Left lung (tissue), 10 donors: ENCODE measurements around the gene GNPDA2. TPM values are rescaled to one million over a fixed set of nuclear protein-coding genes. Genes with fewer than 3 reads are reported as not detected.
A peak's percentile ranks its signal among the peaks of the same experiment; 100 is the strongest.
"Not testable (repeated sequence)": the region's sequence is repeated elsewhere in the genome, so short reads cannot be mapped to it uniquely, and the experiment has no call there.

Source experiments
- ATAC-seq: fragments of 200-7000 bp; cut with Tn5 transposase; one replicate; pipeline ENCODE4 v1.9.1; 2020; ENCODE audit warnings: moderate library complexity
- DNase-seq, 4 donors: peaks; one replicate each; pipeline ENCODE4 v3.0.0-alpha.2; 2013 to 2020
- H3K27ac ChIP-seq, 2 donors: fragments of 200-600 bp; sonication (generic) in 1 of 2; one replicate each; pipeline versions ENCODE4 v1.5.0 to v1.8.0; 2020 to 2021
- H3K27me3 ChIP-seq, 2 donors: fragments of 200-600 bp; sonication (generic) in 1 of 2; one replicate each; pipeline versions ENCODE4 v1.5.0 to v1.8.0; 2020 to 2021
- H3K36me3 ChIP-seq, 2 donors: fragments of 200-600 bp; sonication (generic) in 1 of 2; one replicate each; pipeline versions ENCODE4 v1.5.0 to v1.8.0; 2020 to 2021
- H3K4me1 ChIP-seq, 2 donors: fragments of 200-600 bp; one replicate each; pipeline ENCODE4 v1.8.0; 2021
- H3K4me3 ChIP-seq, 2 donors: fragments of 200-600 bp; sonication (generic) in 1 of 2; one replicate each; pipeline versions ENCODE4 v1.5.0 to v1.8.0; 2020 to 2021; ENCODE audit warnings: mild to moderate bottlenecking in 1 of 2
- H3K9me3 ChIP-seq, 2 donors: fragments of 200-600 bp; sonication (generic) in 1 of 2; one replicate each; pipeline versions ENCODE4 v1.5.0 to v1.8.0; 2020 to 2021
- intact Hi-C, 2 donors: fragments of 100-400 bp; cut with DNase I; formaldehyde crosslinking; loops; one replicate each; pipeline versions ENCODE4 v1.11.2 to v1.14.2; 2022
- polyA plus RNA-seq, 6 donors: library from polyadenylated mRNA; unstranded; fragments of 120-200 nt; gene quantifications; one replicate each; pipeline ENCODE4 v1.2.1, GENCODE V29; 2013; ENCODE audit not compliant: insufficient read length in 6 of 6
- total RNA-seq, 2 donors: library from RNA; stranded (reverse); fragmentation: NEBNext Ultra II Directional; extraction: Animal tissue kit (Norgen Biotek cat#: 25700); gene quantifications; one replicate each; pipeline ENCODE4 v1.2.1, GENCODE V29; 2021
- TF ChIP-seq, protein P1 (sequence below), 2 donors: fragments of 200-600 bp; sonication (generic) in 1 of 2; IDR thresholded peaks; one replicate each; pipeline versions ENCODE4 v1.5.0 to v1.8.0; 2021; ENCODE audit warnings: antibody characterized with exemption in 2 of 2
- donor health status: DM: no; HTN: yes; CAD: no.
- donor health status: DM: no; HTN: no; CAD: no.

The GNPDA2 gene
- total and polyA plus RNA-seq, 8 donors = 12.1 to 34.9 (median 28.7) TPM

- H3K27me3 ChIP-seq = no peaks in the 10 kb centered on the region
- peak; percentile 16 for ATAC-seq
- intact Hi-C loops = no loop called here
- no peak for DNase-seq
- no peaks in the 10 kb centered on the region for H3K9me3 ChIP-seq
- no peaks in the 10 kb centered on the region for H3K4me1 ChIP-seq
- H3K36me3 ChIP-seq = no peaks in the 10 kb centered on the region
- no peak overlapping the region for H3K4me3 ChIP-seq
- TF ChIP-seq, protein P1, sequence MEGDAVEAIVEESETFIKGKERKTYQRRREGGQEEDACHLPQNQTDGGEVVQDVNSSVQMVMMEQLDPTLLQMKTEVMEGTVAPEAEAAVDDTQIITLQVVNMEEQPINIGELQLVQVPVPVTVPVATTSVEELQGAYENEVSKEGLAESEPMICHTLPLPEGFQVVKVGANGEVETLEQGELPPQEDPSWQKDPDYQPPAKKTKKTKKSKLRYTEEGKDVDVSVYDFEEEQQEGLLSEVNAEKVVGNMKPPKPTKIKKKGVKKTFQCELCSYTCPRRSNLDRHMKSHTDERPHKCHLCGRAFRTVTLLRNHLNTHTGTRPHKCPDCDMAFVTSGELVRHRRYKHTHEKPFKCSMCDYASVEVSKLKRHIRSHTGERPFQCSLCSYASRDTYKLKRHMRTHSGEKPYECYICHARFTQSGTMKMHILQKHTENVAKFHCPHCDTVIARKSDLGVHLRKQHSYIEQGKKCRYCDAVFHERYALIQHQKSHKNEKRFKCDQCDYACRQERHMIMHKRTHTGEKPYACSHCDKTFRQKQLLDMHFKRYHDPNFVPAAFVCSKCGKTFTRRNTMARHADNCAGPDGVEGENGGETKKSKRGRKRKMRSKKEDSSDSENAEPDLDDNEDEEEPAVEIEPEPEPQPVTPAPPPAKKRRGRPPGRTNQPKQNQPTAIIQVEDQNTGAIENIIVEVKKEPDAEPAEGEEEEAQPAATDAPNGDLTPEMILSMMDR (IDR thresholded peaks at IDR 0.05) = no peak
- no peak overlapping the region for H3K27ac ChIP-seq
Measured at GRCh38 chr4:44738615-44739014, 12.3 kb upstream of the GNPDA2 start.

GRCh38 chr4:44736900-44737299 lies 10.5 kb upstream of the GNPDA2 start:
- intact Hi-C loops = no loop called here
- Histone ChIP-seq H3K4me1 (no peaks in the 10 kb centered on the region), H3K4me3 (no peak overlapping the region), H3K36me3 (no peaks in the 10 kb centered on the region), H3K9me3 (no peaks in the 10 kb centered on the region), H3K27ac (no peak overlapping the region), H3K27me3 (no peaks in the 10 kb centered on the region)
- ATAC-seq = no peak
- TF ChIP-seq, protein P1 (IDR thresholded peaks at IDR 0.05) = no peak
- no peak for DNase-seq

GRCh38 chr4:44728694-44729093 lies 2.3 kb upstream of the GNPDA2 start:
- H3K36me3 ChIP-seq, intact Hi-C loops, H3K9me3 ChIP-seq, ATAC-seq, H3K27ac ChIP-seq, DNase-seq, H3K27me3 ChIP-seq, H3K4me3 ChIP-seq: not testable (repeated sequence)
- H3K4me1 ChIP-seq = peaks cover 0 to 19% of the 10 kb centered on the region in 2 donors

DNA sequence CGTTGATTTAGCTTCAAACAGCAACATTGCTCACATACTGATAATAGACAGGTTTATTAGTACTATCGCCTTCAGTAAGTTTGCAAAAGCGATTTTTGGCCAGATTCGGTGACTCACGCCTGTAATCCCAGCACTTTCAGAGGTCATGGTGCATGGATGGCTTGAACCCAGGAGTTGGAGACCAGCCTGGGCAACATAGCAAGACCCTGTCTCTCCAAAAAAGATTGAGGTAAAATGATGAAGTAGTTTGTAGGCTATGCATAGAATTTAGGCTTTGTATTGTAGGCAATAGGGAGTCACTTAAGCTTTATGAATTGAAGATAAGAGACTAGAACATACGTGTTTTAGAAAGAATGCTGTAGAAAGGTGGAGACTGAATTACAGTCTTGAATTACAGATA lies 1.1 kb upstream of the GNPDA2 start:
- H3K27me3 ChIP-seq = no peaks in the 10 kb centered on the region
- DNase-seq (no peak), ATAC-seq (no peak)
- peaks cover 0 to 19% of the 10 kb centered on the region in 2 donors for H3K4me1 ChIP-seq
- H3K36me3 ChIP-seq = no peaks in the 10 kb centered on the region
- H3K9me3 ChIP-seq = no peaks in the 10 kb centered on the region
- intact Hi-C loops = no loop called here
- no peak overlapping the region for H3K4me3 ChIP-seq
- no peak overlapping the region for H3K27ac ChIP-seq
- TF ChIP-seq, protein P1 (IDR thresholded peaks at IDR 0.05) = no peak

DNA sequence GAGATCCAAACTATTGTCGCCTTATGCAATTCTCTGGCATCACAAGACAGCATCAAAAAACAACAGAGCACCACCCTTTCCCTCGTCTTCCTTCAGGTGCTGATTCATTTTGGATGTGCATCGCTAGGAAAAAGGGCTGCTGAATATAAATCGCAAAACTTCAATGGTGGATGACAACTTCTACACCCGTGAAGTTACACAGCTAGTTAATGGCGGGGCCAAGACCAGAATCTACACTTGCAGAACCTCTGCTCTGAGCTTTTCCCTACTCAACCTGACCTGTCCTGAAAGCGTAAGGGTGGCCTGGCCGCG lies 674 bp downstream of the GNPDA2 start:
- Histone ChIP-seq H3K4me3 (peak overlapping the region; percentile 71 to 74), H3K27me3 (no peaks in the 10 kb centered on the region), H3K27ac (peak overlapping the region; percentile 71 to 79), H3K36me3 (no peaks in the 10 kb centered on the region), H3K9me3 (no peaks in the 10 kb centered on the region), H3K4me1 (peaks cover 0 to 19% of the 10 kb centered on the region in 2 donors)
- TF ChIP-seq, protein P1 (IDR thresholded peaks at IDR 0.05) = no peak
- ATAC-seq (no peak), DNase-seq (no peak)
- intact Hi-C loops = no loop called here

DNA sequence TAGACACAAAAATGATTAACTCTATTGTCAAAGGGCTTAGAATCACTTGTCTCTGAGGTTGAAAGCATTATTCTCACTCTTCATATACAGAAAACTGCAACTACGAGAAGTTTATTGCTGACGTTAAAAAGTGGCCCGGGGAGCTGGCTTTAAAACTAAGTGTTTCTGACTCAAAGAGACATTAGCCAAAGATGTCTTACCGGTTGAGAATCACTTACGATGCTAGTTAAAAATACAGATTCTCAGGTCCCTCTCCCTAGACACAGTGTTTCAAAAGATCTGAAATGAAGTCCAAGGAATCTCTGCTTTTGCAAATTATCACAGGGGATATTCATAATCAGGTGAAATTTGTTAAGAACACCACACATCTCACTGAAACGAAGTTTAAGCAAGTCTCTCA lies 1.2 kb downstream of the GNPDA2 start:
- Histone ChIP-seq H3K36me3 (no peaks in the 10 kb centered on the region), H3K4me1 (peaks cover 0 to 19% of the 10 kb centered on the region in 2 donors), H3K9me3 (no peaks in the 10 kb centered on the region), H3K27ac (no peak overlapping the region), H3K27me3 (no peaks in the 10 kb centered on the region), H3K4me3 (peak overlapping the region; percentile 71 to 74)
- DNase-seq = no peak
- TF ChIP-seq, protein P1 (IDR thresholded peaks at IDR 0.05) = no peak
- intact Hi-C loops = no loop called here
- ATAC-seq = no peak
